H9 (cell line): ENCODE results near the gene ZNFX1. TPM values are rescaled to one million over a fixed set of nuclear protein-coding genes. Genes with fewer than 3 reads are reported as not detected.

ENCODE experiments used
- DNase-seq: peaks from one replicate; pipeline ENCODE4 v3.0.0-alpha.2; 2017
- H2AFZ ChIP-seq: one replicate; pipeline ENCODE4 v1.6.1; 2013; ENCODE audit warnings: mild to moderate bottlenecking, low read length, control low read depth, moderate library complexity
- H2AK5ac ChIP-seq: 2 replicates; pipeline ENCODE4 v1.6.1; 2013; ENCODE audit warnings: low read length, control low read depth, mixed read lengths; ENCODE audit not compliant: insufficient read length
- H2BK120ac ChIP-seq: one replicate; pipeline ENCODE4 v1.6.1; 2013; ENCODE audit warnings: low read depth, mild to moderate bottlenecking, low read length, control low read depth, inconsistent platforms; ENCODE audit not compliant: poor library complexity, severe bottlenecking
- H2BK12ac ChIP-seq: 2 replicates; pipeline ENCODE4 v1.6.1; 2013; ENCODE audit warnings: low read length, control low read depth, mixed read lengths, low read depth; ENCODE audit not compliant: insufficient read length
- H2BK15ac ChIP-seq: 2 replicates; pipeline ENCODE4 v1.6.1; 2013; ENCODE audit warnings: low read depth, low read length, control low read depth
- H2BK20ac ChIP-seq: one replicate; pipeline ENCODE4 v1.6.1; 2013; ENCODE audit warnings: low read depth, mild to moderate bottlenecking, low read length, control low read depth, inconsistent platforms; ENCODE audit not compliant: poor library complexity, severe bottlenecking
- H2BK5ac ChIP-seq: 2 replicates; pipeline ENCODE4 v1.6.1; 2013; ENCODE audit warnings: low read length, control low read depth, mixed read lengths; ENCODE audit not compliant: insufficient read length
- H3K14ac ChIP-seq: 2 replicates; pipeline ENCODE4 v1.6.1; 2013; ENCODE audit warnings: low read length, control low read depth; ENCODE audit not compliant: insufficient read depth
- H3K18ac ChIP-seq: 2 replicates; pipeline ENCODE4 v1.6.1; 2013; ENCODE audit warnings: low read depth, mild to moderate bottlenecking, mixed read lengths, low read length, control low read depth; ENCODE audit not compliant: insufficient read length
- H3K23ac ChIP-seq: 2 replicates; pipeline ENCODE4 v1.6.1; 2013; ENCODE audit warnings: low read length, control low read depth, mixed read lengths, low read depth; ENCODE audit not compliant: insufficient read length
- H3K23me2 ChIP-seq: 2 replicates; pipeline ENCODE4 v1.6.1; 2013; ENCODE audit warnings: low read depth, mild to moderate bottlenecking, mixed read lengths, low read length, control low read depth; ENCODE audit not compliant: insufficient read length, poor library complexity, severe bottlenecking
- H3K27ac ChIP-seq: 2 replicates; pipeline ENCODE4 v1.5.1; 2013; ENCODE audit warnings: low read length, control low read depth, mixed read lengths, low read depth; ENCODE audit not compliant: insufficient read length
- H3K27me3 ChIP-seq: 2 replicates; pipeline ENCODE4 v1.6.1; 2013; ENCODE audit warnings: low read length, control low read depth, inconsistent platforms; ENCODE audit not compliant: insufficient read depth
- H3K4ac ChIP-seq: 2 replicates; pipeline ENCODE4 v1.6.1; 2013; ENCODE audit warnings: low read depth, mild to moderate bottlenecking, control low read depth, inconsistent platforms, low read length, moderate library complexity
- H3K4me1 ChIP-seq: 2 replicates; pipeline ENCODE4 v1.6.1; 2013; ENCODE audit warnings: low read length, control low read depth, inconsistent platforms; ENCODE audit not compliant: insufficient read depth
- H3K4me2 ChIP-seq: 2 replicates; pipeline ENCODE4 v1.6.1; 2013; ENCODE audit warnings: low read length, control low read depth, mixed read lengths; ENCODE audit not compliant: insufficient read length, insufficient read depth
- H3K56ac ChIP-seq: 2 replicates; pipeline ENCODE4 v1.6.1; 2013; ENCODE audit warnings: low read depth, mild to moderate bottlenecking, mixed read lengths, low read length, control low read depth; ENCODE audit not compliant: insufficient read length
- H3K79me1 ChIP-seq: 2 replicates; pipeline ENCODE4 v1.6.1; 2013; ENCODE audit warnings: low read depth, mild to moderate bottlenecking, moderate library complexity, low read length, control low read depth, inconsistent platforms; ENCODE audit not compliant: insufficient read depth, poor library complexity, severe bottlenecking
- H3K79me2 ChIP-seq: 2 replicates; pipeline ENCODE4 v1.6.1; 2013; ENCODE audit warnings: low read length, control low read depth, inconsistent platforms; ENCODE audit not compliant: insufficient read depth
- H3K9ac ChIP-seq: 2 replicates; pipeline ENCODE4 v1.6.1; 2013; ENCODE audit warnings: low read length, control low read depth, mixed read lengths; ENCODE audit not compliant: insufficient read length; ENCODE audit errors: extremely low read depth
- H3K9me3 ChIP-seq: one replicate; pipeline ENCODE4 v1.6.1; 2013; ENCODE audit warnings: low read depth, low read length, inconsistent platforms; ENCODE audit not compliant: control insufficient read depth
- H3T11ph ChIP-seq: one replicate; pipeline ENCODE4 v1.6.1; 2013; ENCODE audit warnings: mild to moderate bottlenecking, low read length, control low read depth, inconsistent platforms
- H4K20me1 ChIP-seq: one replicate; pipeline ENCODE4 v1.6.1; 2013; ENCODE audit not compliant: control insufficient read depth, insufficient read length, insufficient read depth
- H4K5ac ChIP-seq: 2 replicates; pipeline ENCODE4 v1.6.1; 2013; ENCODE audit warnings: low read depth, mild to moderate bottlenecking, mixed read lengths, low read length, control low read depth; ENCODE audit not compliant: insufficient read length
- H4K8ac ChIP-seq: replicated peaks from 2 replicates; pipeline ENCODE4 v1.6.1; 2013; ENCODE audit warnings: low read length, control low read depth, mixed read lengths, low read depth; ENCODE audit not compliant: insufficient read length
- H4K91ac ChIP-seq: 2 replicates; pipeline ENCODE4 v1.6.1; 2013; ENCODE audit warnings: low read depth, mild to moderate bottlenecking, moderate library complexity, mixed read lengths, low read length, control low read depth; ENCODE audit not compliant: insufficient read length
- H3K27ac Mint-ChIP-seq, 3 experiments: 2 replicates in 2 of 3; 3 replicates in 1 of 3; pipeline ENCODE4 v1.8.0; 2020 to 2021; ENCODE audit warnings: mixed read lengths in 3 of 3, mild to moderate bottlenecking in 1 of 3, moderate library complexity in 1 of 3
- H3K27me3 Mint-ChIP-seq: 2 replicates; pipeline ENCODE4 v1.8.0; 2021; ENCODE audit warnings: low read depth, mild to moderate bottlenecking, moderate library complexity, mixed read lengths
- H3K36me3 Mint-ChIP-seq, 3 experiments: 2 replicates in 2 of 3; 3 replicates in 1 of 3; pipeline ENCODE4 v1.8.0; 2020 to 2021; ENCODE audit warnings: low read depth in 3 of 3, mixed read lengths in 3 of 3; ENCODE audit not compliant: insufficient read depth in 1 of 3
- H3K4me1 Mint-ChIP-seq, 2 experiments: 2 replicates each; pipeline ENCODE4 v1.8.0; 2020; ENCODE audit warnings: mixed read lengths in 2 of 2
- H3K4me3 Mint-ChIP-seq, 2 experiments: 2 replicates in 1 of 2; 3 replicates in 1 of 2; pipeline ENCODE4 v1.8.0; 2020 to 2021; ENCODE audit warnings: mild to moderate bottlenecking in 2 of 2, mixed read lengths in 2 of 2, moderate library complexity in 1 of 2
- H3K9me3 Mint-ChIP-seq, 2 experiments: 2 replicates in 1 of 2; 3 replicates in 1 of 2; pipeline ENCODE4 v1.8.0; 2020; ENCODE audit warnings: mild to moderate bottlenecking in 2 of 2, mixed read lengths in 2 of 2, moderate library complexity in 1 of 2
- WGBS: extraction: QIAGEN DNeasy Blood & Tissue Kit; methylation state at CpG from one replicate; pipeline ENCODE4 v1.1.7; 2013; ENCODE audit warnings: missing lambda C conversion rate, low lambda C conversion rate, mixed read lengths; ENCODE audit not compliant: insufficient read length; ENCODE audit errors: extremely low coverage; 5-methylcytosine and 5-hydroxymethylcytosine counted together
- total RNA-seq: library from RNA; stranded (reverse); gene quantifications from 2 replicates; pipeline ENCODE4 v1.2.1, GENCODE V29; 2021
- TF ChIP-seq, protein P1 (sequence below): fragments of 200-600 bp; sonication (generic); conservative IDR thresholded peaks from 3 replicates; pipeline ENCODE4 v1.8.0; 2021; ENCODE audit warnings: antibody characterized with exemption, mild to moderate bottlenecking

The ZNFX1 gene
- total RNA-seq, 1 experiment from 2014 or later = 13.3 TPM

DNA sequence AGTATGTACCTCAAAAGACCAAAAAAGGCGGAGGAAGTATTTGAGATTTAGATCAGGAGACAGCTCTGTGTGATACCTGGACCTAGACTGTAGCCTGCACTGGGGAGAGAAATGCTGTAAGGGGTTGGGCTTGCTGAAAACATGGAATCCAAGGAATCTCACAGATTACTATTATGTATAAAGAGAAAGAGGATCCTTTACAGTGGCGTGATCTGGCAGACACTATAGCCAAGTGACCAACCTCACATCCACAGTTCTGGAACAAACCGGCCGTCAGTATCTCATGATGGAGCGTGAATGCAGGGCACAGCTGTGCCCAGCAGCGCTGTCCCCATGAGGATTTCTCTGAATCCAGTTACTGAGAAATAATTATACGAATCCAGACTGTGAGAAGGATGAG, 46.4 kb downstream of the ZNFX1 start:
- Histone ChIP-seq H3K27ac (no peak overlapping the region), H4K8ac (no peak overlapping the region), H3K56ac (no peak overlapping the region), H2BK12ac (no peak overlapping the region), H3K9ac (no peak overlapping the region), H4K20me1 (no peaks in the 10 kb centered on the region), H2BK15ac (no peak overlapping the region), H3K79me1 (no peaks in the 10 kb centered on the region), H4K5ac (no peak overlapping the region), H3K79me2 (no peaks in the 10 kb centered on the region), H3K18ac (no peak overlapping the region), H3K27me3 (no peaks in the 10 kb centered on the region), H3K4me1 (no peaks in the 10 kb centered on the region), H2AFZ (no peak overlapping the region), H3K4ac (no peak overlapping the region), H3T11ph (no peak overlapping the region), H3K4me2 (no peak overlapping the region), H2AK5ac (no peak overlapping the region), H2BK5ac (no peak overlapping the region), H4K91ac (no peak overlapping the region), H3K9me3 (no peaks in the 10 kb centered on the region), H3K23me2 (no peaks in the 10 kb centered on the region), H3K23ac (no peak overlapping the region), H2BK20ac (no peak overlapping the region), H2BK120ac (no peak overlapping the region), H3K14ac (no peak overlapping the region)
- H3K4me1 Mint-ChIP-seq = no peaks in the 10 kb centered on the region
- H3K9me3 Mint-ChIP-seq = no peaks in the 10 kb centered on the region
- TF ChIP-seq, protein P1, sequence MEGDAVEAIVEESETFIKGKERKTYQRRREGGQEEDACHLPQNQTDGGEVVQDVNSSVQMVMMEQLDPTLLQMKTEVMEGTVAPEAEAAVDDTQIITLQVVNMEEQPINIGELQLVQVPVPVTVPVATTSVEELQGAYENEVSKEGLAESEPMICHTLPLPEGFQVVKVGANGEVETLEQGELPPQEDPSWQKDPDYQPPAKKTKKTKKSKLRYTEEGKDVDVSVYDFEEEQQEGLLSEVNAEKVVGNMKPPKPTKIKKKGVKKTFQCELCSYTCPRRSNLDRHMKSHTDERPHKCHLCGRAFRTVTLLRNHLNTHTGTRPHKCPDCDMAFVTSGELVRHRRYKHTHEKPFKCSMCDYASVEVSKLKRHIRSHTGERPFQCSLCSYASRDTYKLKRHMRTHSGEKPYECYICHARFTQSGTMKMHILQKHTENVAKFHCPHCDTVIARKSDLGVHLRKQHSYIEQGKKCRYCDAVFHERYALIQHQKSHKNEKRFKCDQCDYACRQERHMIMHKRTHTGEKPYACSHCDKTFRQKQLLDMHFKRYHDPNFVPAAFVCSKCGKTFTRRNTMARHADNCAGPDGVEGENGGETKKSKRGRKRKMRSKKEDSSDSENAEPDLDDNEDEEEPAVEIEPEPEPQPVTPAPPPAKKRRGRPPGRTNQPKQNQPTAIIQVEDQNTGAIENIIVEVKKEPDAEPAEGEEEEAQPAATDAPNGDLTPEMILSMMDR = no peak
- H3K27me3 Mint-ChIP-seq = no peaks in the 10 kb centered on the region
- H3K27ac Mint-ChIP-seq = no peak overlapping the region
- no peak for DNase-seq
- H3K36me3 Mint-ChIP-seq = peaks cover 36 to 85% (median 76%) of the 10 kb centered on the region in 3 experiments; a peak in 6 of 7 replicates
- H3K4me3 Mint-ChIP-seq = no peak overlapping the region
- no CpG with 5 or more reads among the region's 7 CpGs for WGBS
